IMR-90 (cell line): ENCODE results near the gene COL27A1. TPM values are rescaled to one million over a fixed set of nuclear protein-coding genes. Genes with fewer than 3 reads are reported as not detected.
A peak's percentile ranks its signal among the peaks of the same experiment; 100 is the strongest.

Experiments
- ATAC-seq: fragments of 200-7000 bp; cut with Tn5 transposase; 2 replicates; pipeline ENCODE4 v1.9.1; 2020; ENCODE audit warnings: low read depth, mild to moderate bottlenecking, moderate library complexity
- BruUV-seq: library from RNA; stranded (reverse); fragments of 400-500 nt; replicated peaks from 2 replicates; lab custom pipeline; 2021; lab: Mats Ljungman, UMichigan
- CTCF ChIA-PET: fragments of 300-600 bp; formaldehyde crosslinking; extraction: SDS; loops from one replicate; lab custom pipeline; 2021; ENCODE audit warnings: antibody characterized with exemption; lab: Yijun Ruan, JAX
- POLR2A ChIA-PET: fragments of 300-600 bp; sonication (Branson Sonifier 250); formaldehyde crosslinking; loops from one replicate; lab custom pipeline; 2022; ENCODE audit warnings: antibody characterized with exemption; ENCODE audit not compliant: unreplicated experiment; lab: Charles Lee
- DNase-seq: peaks from one replicate; pipeline ENCODE4 v3.0.0; 2013
- H2AFZ ChIP-seq: replicated peaks from 2 replicates; pipeline ENCODE3; 2013; ENCODE audit warnings: low read length, mild to moderate bottlenecking; ENCODE audit not compliant: poor library complexity
- H2AK5ac ChIP-seq: 2 replicates; pipeline ENCODE4 v1.6.1; 2013; ENCODE audit warnings: low read depth, low read length, inconsistent platforms
- H2AK9ac ChIP-seq: replicated peaks from 2 replicates; pipeline ENCODE3; 2013; ENCODE audit warnings: mild to moderate bottlenecking, low read depth, low read length, moderate library complexity; ENCODE audit not compliant: poor library complexity
- H2BK120ac ChIP-seq: 2 replicates; pipeline ENCODE4 v1.6.1; 2013; ENCODE audit warnings: low read depth, low read length, inconsistent platforms
- H2BK15ac ChIP-seq: 3 replicates; pipeline ENCODE4 v1.6.1; 2013; ENCODE audit warnings: low read depth, low read length, inconsistent platforms
- H2BK20ac ChIP-seq: 2 replicates; pipeline ENCODE4 v1.6.1; 2013; ENCODE audit warnings: low read depth, mild to moderate bottlenecking, inconsistent platforms, low read length, moderate library complexity
- H2BK5ac ChIP-seq: 2 replicates; pipeline ENCODE4 v1.6.1; 2013; ENCODE audit warnings: mild to moderate bottlenecking, low read depth, low read length, inconsistent platforms; ENCODE audit not compliant: poor library complexity, severe bottlenecking
- H3K14ac ChIP-seq: replicated peaks from 2 replicates; pipeline ENCODE4 v1.6.1; 2013; ENCODE audit warnings: low read depth, low read length, inconsistent platforms
- H3K18ac ChIP-seq: 2 replicates; pipeline ENCODE4 v1.6.1; 2013; ENCODE audit warnings: low read depth, low read length, control low read depth
- H3K23ac ChIP-seq: 2 replicates; pipeline ENCODE4 v1.6.1; 2013; ENCODE audit warnings: low read depth, low read length, inconsistent platforms
- H3K27ac ChIP-seq: 2 replicates; pipeline ENCODE4 v1.5.1; 2013; ENCODE audit warnings: mild to moderate bottlenecking, control low read depth, low read length; ENCODE audit not compliant: insufficient read depth
- H3K27me3 ChIP-seq: 2 replicates; pipeline ENCODE4 v1.6.1; 2013; ENCODE audit warnings: low read length; ENCODE audit not compliant: control insufficient read depth, insufficient read depth
- H3K36me3 ChIP-seq: 2 replicates; pipeline ENCODE4 v1.6.1; 2013; ENCODE audit warnings: low read length, mixed read lengths; ENCODE audit not compliant: control insufficient read depth, insufficient read depth
- H3K4ac ChIP-seq: 2 replicates; pipeline ENCODE4 v1.6.1; 2013; ENCODE audit warnings: low read depth, low read length, inconsistent platforms
- H3K4me1 ChIP-seq: 2 replicates; pipeline ENCODE4 v1.6.1; 2013; ENCODE audit warnings: low read length, mixed read lengths; ENCODE audit not compliant: control insufficient read depth, insufficient read depth
- H3K4me2 ChIP-seq: 2 replicates; pipeline ENCODE4 v1.6.1; 2013; ENCODE audit warnings: low read depth, mild to moderate bottlenecking, control low read depth, low read length, moderate library complexity
- H3K4me3 ChIP-seq: 2 replicates; pipeline ENCODE4 v1.5.1; 2013; ENCODE audit warnings: low read depth, mild to moderate bottlenecking, control low read depth, low read length, moderate library complexity; ENCODE audit not compliant: insufficient read depth
- H3K56ac ChIP-seq: 2 replicates; pipeline ENCODE4 v1.6.1; 2013; ENCODE audit warnings: low read length, inconsistent platforms; ENCODE audit not compliant: insufficient read depth; ENCODE audit errors: extremely low read depth
- H3K79me1 ChIP-seq, 2 experiments: 2 replicates each; pipeline ENCODE4 v1.6.1; 2013; ENCODE audit warnings: low read length in 2 of 2, inconsistent platforms in 1 of 2, low read depth in 1 of 2
- H3K9ac ChIP-seq: 2 replicates; pipeline ENCODE4 v1.6.1; 2013; ENCODE audit warnings: low read depth, low read length, control low read depth
- H3K9me1 ChIP-seq: 2 replicates; pipeline ENCODE4 v1.6.1; 2013; ENCODE audit warnings: low read length, inconsistent platforms; ENCODE audit not compliant: insufficient read depth
- H3K9me3 ChIP-seq: 2 replicates; pipeline ENCODE4 v1.6.1; 2013; ENCODE audit warnings: low read length; ENCODE audit not compliant: control insufficient read depth, insufficient read depth
- H4K20me1 ChIP-seq: 2 replicates; pipeline ENCODE4 v1.6.1; 2013; ENCODE audit warnings: low read length, inconsistent platforms; ENCODE audit not compliant: insufficient read depth
- H4K5ac ChIP-seq: 2 replicates; pipeline ENCODE4 v1.6.1; 2013; ENCODE audit warnings: mild to moderate bottlenecking, low read depth, low read length, control low read depth
- H4K8ac ChIP-seq, 2 experiments: 2 replicates each; pipeline ENCODE4 v1.6.1; 2013; ENCODE audit warnings: low read depth in 2 of 2, low read length in 2 of 2, control low read depth in 1 of 2, inconsistent platforms in 1 of 2
- H4K91ac ChIP-seq: 2 replicates; pipeline ENCODE4 v1.6.1; 2013; ENCODE audit warnings: low read depth, low read length, inconsistent platforms; ENCODE audit not compliant: insufficient read depth
- BHLHE40 ChIP-seq: fragments of 150-350 bp; IDR thresholded peaks from 2 replicates; pipeline ENCODE4 v1.6.1; 2016; ENCODE audit warnings: mild to moderate bottlenecking, low read depth, low read length
- CEBPB ChIP-seq: IDR thresholded peaks from 2 replicates; pipeline ENCODE4 v1.6.1; 2012; ENCODE audit warnings: low read depth, low read length, improper control_type of control experiment
- CHD1 ChIP-seq: IDR thresholded peaks from 2 replicates; pipeline ENCODE4 v1.6.1; 2012; ENCODE audit warnings: low read depth, low read length, improper control_type of control experiment
- FOS ChIP-seq: fragments of 150-350 bp; IDR thresholded peaks from 2 replicates; pipeline ENCODE4 v1.6.1; 2016; ENCODE audit warnings: low read depth, low read length
- MAFK ChIP-seq: IDR thresholded peaks from 2 replicates; pipeline ENCODE4 v1.6.1; 2012; ENCODE audit warnings: low read depth, low read length, improper control_type of control experiment
- MAZ ChIP-seq: IDR thresholded peaks from 2 replicates; pipeline ENCODE4 v1.6.1; 2012; ENCODE audit warnings: low read depth, mild to moderate bottlenecking, low read length, improper control_type of control experiment, moderate library complexity, borderline replicate concordance
- MXI1 ChIP-seq: IDR thresholded peaks from 2 replicates; pipeline ENCODE4 v1.6.1; 2012; ENCODE audit warnings: low read depth, mild to moderate bottlenecking, low read length, moderate library complexity, borderline replicate concordance
- NFE2L2 ChIP-seq: fragments of 150-350 bp; IDR thresholded peaks from 2 replicates; pipeline ENCODE4 v1.6.1; 2016; ENCODE audit warnings: low read depth, mild to moderate bottlenecking, low read length
- POLR2A ChIP-seq: IDR thresholded peaks from 2 replicates; pipeline ENCODE4 v1.6.1; 2012; ENCODE audit warnings: mild to moderate bottlenecking, low read depth, low read length
- RAD21 ChIP-seq: IDR thresholded peaks from 2 replicates; pipeline ENCODE4 v1.6.1; 2012; ENCODE audit warnings: low read length, improper control_type of control experiment
- RCOR1 ChIP-seq: IDR thresholded peaks from 2 replicates; pipeline ENCODE4 v1.6.1; 2012; ENCODE audit warnings: mild to moderate bottlenecking, low read length, improper control_type of control experiment; ENCODE audit not compliant: insufficient replicate concordance
- RFX5 ChIP-seq: IDR thresholded peaks from 2 replicates; pipeline ENCODE4 v1.8.0; 2012; ENCODE audit warnings: low read depth, mild to moderate bottlenecking, low read length, moderate library complexity
- SMC3 ChIP-seq: fragments of 150-350 bp; IDR thresholded peaks from 2 replicates; pipeline ENCODE4 v1.6.1; 2016; ENCODE audit warnings: low read depth, mild to moderate bottlenecking, antibody characterized with exemption, low read length, moderate library complexity
- WGBS, 2 experiments: methylation state at CpG; one replicate each; pipeline versions ENCODE4 v1.1.5 to v1.1.7; 2013; ENCODE audit warnings: missing lambda C conversion rate in 2 of 2; ENCODE audit not compliant: insufficient read length in 1 of 2; ENCODE audit errors: extremely low coverage in 2 of 2; 5-methylcytosine and 5-hydroxymethylcytosine counted together
- dilution Hi-C: fragments of 300-500 bp; cut with HindIII; formaldehyde crosslinking; loops from one replicate; pipeline ENCODE4 v1.14.3; 2018; ENCODE audit warnings: low sequenced_read_pairs; ENCODE audit not compliant: unreplicated experiment
- in situ Hi-C: fragments of 300-500 bp; cut with MboI; formaldehyde crosslinking; loops from 3 replicates; pipeline ENCODE4 v1.14.3; 2019; ENCODE audit warnings: low sequenced_read_pairs, inconsistent platforms, mixed read lengths
- intact Hi-C: fragments of 100-400 bp; cut with micrococcal nuclease; formaldehyde crosslinking; loops from 2 replicates; pipeline ENCODE4 v1.10.0; 2022
- polyA plus RNA-seq, 3 experiments: library from polyadenylated mRNA; depleted of rRNA; stranded (reverse); fragments of >200 nt; gene quantifications; 2 replicates each; pipeline ENCODE4 v1.2.3, GENCODE V29; 2012; ENCODE audit warnings: low replicate concordance in 1 of 3
- total RNA-seq: library from RNA; depleted of rRNA; stranded (reverse); fragments of >200 nt; gene quantifications from 2 replicates; pipeline ENCODE4 v1.2.3, GENCODE V29; 2012
- TF ChIP-seq, protein P1 (sequence below): conservative IDR thresholded peaks from 2 replicates; pipeline ENCODE4 v1.5.1; 2012; ENCODE audit warnings: mild to moderate bottlenecking, low read depth, low read length, improper control_type of control experiment
- TF ChIP-seq, protein P2 (sequence below): fragments of 150-350 bp; IDR thresholded peaks from 2 replicates; pipeline ENCODE4 v1.6.1; 2017; ENCODE audit warnings: mild to moderate bottlenecking, antibody characterized with exemption, low read length, low read depth
- TF ChIP-seq, protein P3 (sequence below): fragments of 150-350 bp; IDR thresholded peaks from 2 replicates; pipeline ENCODE4 v1.6.1; 2016; ENCODE audit warnings: low read depth, mild to moderate bottlenecking, low read length, moderate library complexity, borderline replicate concordance

Gene COL27A1
- total and polyA plus RNA-seq, 2 of the 4 experiments (the other 2 are of a cell fraction): 3.2 to 18.3 TPM

DNA sequence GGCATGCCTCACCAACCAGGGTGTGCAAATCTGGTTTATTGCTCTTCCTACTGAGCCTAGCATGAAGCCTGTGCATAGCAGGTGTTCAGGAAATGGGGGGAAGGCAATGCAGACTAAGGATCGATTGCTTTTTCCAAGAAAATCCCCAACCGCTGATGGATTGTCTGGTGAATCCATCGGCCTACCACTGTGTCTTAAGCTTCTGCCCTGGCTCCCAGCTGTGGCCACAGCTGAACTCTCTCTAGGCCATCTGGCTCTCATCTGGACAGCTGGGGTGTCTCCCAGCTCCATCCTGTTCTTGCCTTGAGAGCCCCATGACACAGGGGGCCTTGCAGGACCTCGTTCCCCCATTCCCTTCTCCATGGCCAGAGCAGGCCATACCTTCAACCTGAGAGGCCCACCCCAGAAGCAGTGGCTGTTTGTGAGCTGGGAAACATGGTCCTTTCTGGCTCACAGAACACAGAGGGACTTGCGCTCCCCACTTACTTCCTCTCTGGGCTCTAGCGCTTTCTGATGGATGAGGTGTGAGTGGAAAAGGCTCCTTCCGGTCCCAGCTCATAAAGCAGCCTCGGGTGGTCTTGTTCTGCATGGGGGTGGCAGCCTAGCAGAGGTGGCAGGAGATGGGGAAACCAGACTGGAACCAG is 41.8 kb downstream of the COL27A1 start:
- Histone ChIP-seq H3K27me3 (no peaks in the 10 kb centered on the region), H2AFZ (no peak overlapping the region), H3K4ac (no peak overlapping the region), H3K4me1 (peaks cover 9% of the 10 kb centered on the region), H3K9me3 (no peaks in the 10 kb centered on the region), H2BK15ac (no peak overlapping the region), H3K9ac (no peak overlapping the region), H4K20me1 (peaks cover 11% of the 10 kb centered on the region), H3K18ac (no peak overlapping the region), H2AK9ac (no peak overlapping the region), H3K27ac (no peak overlapping the region), H2BK20ac (no peak overlapping the region), H3K9me1 (peaks cover 31% of the 10 kb centered on the region), H4K91ac (no peak overlapping the region), H2BK120ac (no peak overlapping the region), H4K8ac (no peak overlapping the region), H3K23ac (no peak overlapping the region), H3K36me3 (peaks cover 21% of the 10 kb centered on the region), H3K56ac (no peak overlapping the region), H3K4me3 (no peak overlapping the region), H2BK5ac (no peak overlapping the region), H4K5ac (no peak overlapping the region), H3K4me2 (no peak overlapping the region), H3K14ac (no peak overlapping the region), H2AK5ac (no peak overlapping the region), H3K79me1 (no peaks in the 10 kb centered on the region; a peak in 1 of 4 replicates)
- ChIA-PET POLR2A (interaction anchor here (0.8 kb wide), 1 partner anchor 10 kb away, joined by 3 read pairs; no protein-coding TSS in a partner anchor), CTCF (no interaction called here)
- dilution Hi-C loops: no loop called here
- no TSS peak for BruUV-seq
- DNase-seq (peak; percentile 32), ATAC-seq (no peak)
- WGBS, 2 experiments: 40% methylated on average over 1 of the region's 8 CpGs; no CpG with 5 or more reads in 1 of the 2 experiments
- TF ChIP-seq CEBPB: no peak
- TF ChIP-seq RFX5: no peak
- no peak for TF ChIP-seq CHD1
- no peak for TF ChIP-seq MAZ
- TF ChIP-seq MXI1: no peak
- TF ChIP-seq, protein P1, sequence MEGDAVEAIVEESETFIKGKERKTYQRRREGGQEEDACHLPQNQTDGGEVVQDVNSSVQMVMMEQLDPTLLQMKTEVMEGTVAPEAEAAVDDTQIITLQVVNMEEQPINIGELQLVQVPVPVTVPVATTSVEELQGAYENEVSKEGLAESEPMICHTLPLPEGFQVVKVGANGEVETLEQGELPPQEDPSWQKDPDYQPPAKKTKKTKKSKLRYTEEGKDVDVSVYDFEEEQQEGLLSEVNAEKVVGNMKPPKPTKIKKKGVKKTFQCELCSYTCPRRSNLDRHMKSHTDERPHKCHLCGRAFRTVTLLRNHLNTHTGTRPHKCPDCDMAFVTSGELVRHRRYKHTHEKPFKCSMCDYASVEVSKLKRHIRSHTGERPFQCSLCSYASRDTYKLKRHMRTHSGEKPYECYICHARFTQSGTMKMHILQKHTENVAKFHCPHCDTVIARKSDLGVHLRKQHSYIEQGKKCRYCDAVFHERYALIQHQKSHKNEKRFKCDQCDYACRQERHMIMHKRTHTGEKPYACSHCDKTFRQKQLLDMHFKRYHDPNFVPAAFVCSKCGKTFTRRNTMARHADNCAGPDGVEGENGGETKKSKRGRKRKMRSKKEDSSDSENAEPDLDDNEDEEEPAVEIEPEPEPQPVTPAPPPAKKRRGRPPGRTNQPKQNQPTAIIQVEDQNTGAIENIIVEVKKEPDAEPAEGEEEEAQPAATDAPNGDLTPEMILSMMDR: no peak
- TF ChIP-seq RCOR1: no peak
- TF ChIP-seq NFE2L2: no peak
- TF ChIP-seq, protein P2, sequence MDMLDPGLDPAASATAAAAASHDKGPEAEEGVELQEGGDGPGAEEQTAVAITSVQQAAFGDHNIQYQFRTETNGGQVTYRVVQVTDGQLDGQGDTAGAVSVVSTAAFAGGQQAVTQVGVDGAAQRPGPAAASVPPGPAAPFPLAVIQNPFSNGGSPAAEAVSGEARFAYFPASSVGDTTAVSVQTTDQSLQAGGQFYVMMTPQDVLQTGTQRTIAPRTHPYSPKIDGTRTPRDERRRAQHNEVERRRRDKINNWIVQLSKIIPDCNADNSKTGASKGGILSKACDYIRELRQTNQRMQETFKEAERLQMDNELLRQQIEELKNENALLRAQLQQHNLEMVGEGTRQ: no peak
- no peak for TF ChIP-seq FOS
- no peak for TF ChIP-seq RAD21
- no peak for TF ChIP-seq MAFK
- TF ChIP-seq, protein P3, sequence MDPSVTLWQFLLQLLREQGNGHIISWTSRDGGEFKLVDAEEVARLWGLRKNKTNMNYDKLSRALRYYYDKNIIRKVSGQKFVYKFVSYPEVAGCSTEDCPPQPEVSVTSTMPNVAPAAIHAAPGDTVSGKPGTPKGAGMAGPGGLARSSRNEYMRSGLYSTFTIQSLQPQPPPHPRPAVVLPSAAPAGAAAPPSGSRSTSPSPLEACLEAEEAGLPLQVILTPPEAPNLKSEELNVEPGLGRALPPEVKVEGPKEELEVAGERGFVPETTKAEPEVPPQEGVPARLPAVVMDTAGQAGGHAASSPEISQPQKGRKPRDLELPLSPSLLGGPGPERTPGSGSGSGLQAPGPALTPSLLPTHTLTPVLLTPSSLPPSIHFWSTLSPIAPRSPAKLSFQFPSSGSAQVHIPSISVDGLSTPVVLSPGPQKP: no peak
- TF ChIP-seq SMC3: no peak
- TF ChIP-seq POLR2A: no peak
- TF ChIP-seq BHLHE40: no peak
- in situ Hi-C loops: no loop called here
- intact Hi-C loops: no loop called here
